H1 (cell line): ENCODE results near the gene COA3. TPM values are rescaled to one million over a fixed set of nuclear protein-coding genes. Genes with fewer than 3 reads are reported as not detected.

ENCODE experiments used
- CTCF ChIA-PET: fragments of 300-600 bp; sonication (Branson Sonifier 250); formaldehyde crosslinking; loops from one replicate; lab custom pipeline; 2021; ENCODE audit not compliant: partially characterized antibody; lab: Charles Lee
- POLR2A ChIA-PET: fragments of 300-600 bp; sonication (Branson Sonifier 250); formaldehyde crosslinking; loops from one replicate; lab custom pipeline; 2021; ENCODE audit warnings: inconsistent platforms; ENCODE audit not compliant: partially characterized antibody; lab: Charles Lee
- DNase-seq, 2 experiments: peaks; one replicate each; pipeline versions ENCODE4 v3.0.0 to v3.0.0-alpha.2; 2010 to 2022; ENCODE audit warnings: low spot score in 2 of 2, low read depth in 1 of 2, mixed read lengths in 1 of 2
- FAIRE-seq: peaks from 2 replicates; lab custom pipeline; 2011; peaks lifted over from hg19 to GRCh38; lab: Jason Lieb, UNC
- H2AFZ ChIP-seq: 2 replicates; pipeline ENCODE4 v1.8.1; 2012; ENCODE audit warnings: low read length, inconsistent platforms
- H2AK5ac ChIP-seq: 2 replicates; pipeline ENCODE4 v1.6.1; 2013; ENCODE audit warnings: low read depth, low read length
- H2BK120ac ChIP-seq: replicated peaks from 2 replicates; pipeline ENCODE3; 2013; ENCODE audit warnings: low read depth, low read length, inconsistent platforms
- H2BK12ac ChIP-seq: 2 replicates; pipeline ENCODE4 v1.6.1; 2013; ENCODE audit warnings: low read depth, low read length
- H2BK15ac ChIP-seq: 2 replicates; pipeline ENCODE4 v1.6.1; 2013; ENCODE audit warnings: low read length
- H2BK20ac ChIP-seq: 2 replicates; pipeline ENCODE4 v1.6.1; 2013; ENCODE audit warnings: low read length
- H2BK5ac ChIP-seq: 2 replicates; pipeline ENCODE4 v1.6.1; 2013; ENCODE audit warnings: low read depth, low read length
- H3K14ac ChIP-seq: 2 replicates; pipeline ENCODE4 v1.6.1; 2013; ENCODE audit warnings: inconsistent platforms; ENCODE audit not compliant: insufficient read length
- H3K18ac ChIP-seq: 2 replicates; pipeline ENCODE4 v1.6.1; 2013; ENCODE audit warnings: low read length; ENCODE audit errors: extremely low read depth
- H3K23ac ChIP-seq: 2 replicates; pipeline ENCODE4 v1.6.1; 2013; ENCODE audit warnings: inconsistent platforms; ENCODE audit not compliant: insufficient read length
- H3K23me2 ChIP-seq: 2 replicates; pipeline ENCODE4 v1.6.1; 2013; ENCODE audit warnings: low read depth, low read length
- H3K27ac ChIP-seq: 2 replicates; pipeline ENCODE4 v1.6.1; 2011; ENCODE audit warnings: low read depth, low read length, inconsistent platforms
- H3K27me3 ChIP-seq, 4 experiments: replicated peaks in 1 of 4; 1 replicate in 1 of 4; 2 replicates in 3 of 4; pipeline versions ENCODE4 v1.6.1 to v1.8.1; 2011 to 2013; ENCODE audit warnings: low read length in 3 of 4, mild to moderate bottlenecking in 3 of 4, inconsistent platforms in 2 of 4, mixed read lengths in 2 of 4, moderate library complexity in 1 of 4; ENCODE audit not compliant: control insufficient read depth in 3 of 4, insufficient read depth in 3 of 4; ENCODE audit errors: extremely low read depth in 1 of 4
- H3K36me3 ChIP-seq, 4 experiments: 2 replicates each; pipeline versions ENCODE4 v1.6.1 to v1.8.1; 2011 to 2013; ENCODE audit warnings: mild to moderate bottlenecking in 4 of 4, low read length in 3 of 4, moderate library complexity in 2 of 4, control low read depth in 1 of 4, inconsistent platforms in 1 of 4; ENCODE audit not compliant: insufficient read depth in 4 of 4, control insufficient read depth in 2 of 4
- H3K4ac ChIP-seq: replicated peaks from 2 replicates; pipeline ENCODE3; 2013; ENCODE audit warnings: low read length, low read depth, mixed read lengths, inconsistent platforms; ENCODE audit not compliant: insufficient read length
- H3K4me1 ChIP-seq, 4 experiments: replicated peaks in 1 of 4; 1 replicate in 1 of 4; 2 replicates in 3 of 4; pipeline versions ENCODE4 v1.6.1 to v1.8.1; 2011 to 2013; ENCODE audit warnings: low read length in 3 of 4, inconsistent platforms in 2 of 4, mixed read lengths in 1 of 4; ENCODE audit not compliant: insufficient read depth in 4 of 4, control insufficient read depth in 3 of 4
- H3K4me2 ChIP-seq, 2 experiments: 2 replicates each; pipeline versions ENCODE4 v1.6.1 to v1.8.1; 2011 to 2013; ENCODE audit warnings: low read depth in 2 of 2, low read length in 2 of 2, control low read depth in 1 of 2, inconsistent platforms in 1 of 2, mild to moderate bottlenecking in 1 of 2; ENCODE audit not compliant: insufficient read depth in 1 of 2
- H3K4me3 ChIP-seq, 4 experiments: fragments of 200-600, 300-600 bp in 1 of 4; sonication (generic), shearing (Covaris generic), sonication (Bioruptor Twin) in 1 of 4; 2 replicates each; pipeline versions ENCODE4 v1.5.1 to v1.8.1; 2011 to 2016; ENCODE audit warnings: low read length in 4 of 4, low read depth in 3 of 4, control low read depth in 2 of 4, inconsistent platforms in 2 of 4, mild to moderate bottlenecking in 2 of 4, mixed read lengths in 1 of 4, moderate library complexity in 1 of 4; ENCODE audit not compliant: insufficient read depth in 2 of 4; ENCODE audit errors: extremely low read depth in 1 of 4
- H3K56ac ChIP-seq: replicated peaks from 2 replicates; pipeline ENCODE3; 2013; ENCODE audit warnings: low read depth, mild to moderate bottlenecking, mixed read lengths, low read length, inconsistent platforms; ENCODE audit not compliant: insufficient read length
- H3K79me1 ChIP-seq: 2 replicates; pipeline ENCODE4 v1.6.1; 2013; ENCODE audit warnings: low read depth, low read length, control low read depth
- H3K79me2 ChIP-seq, 2 experiments: 2 replicates each; pipeline versions ENCODE4 v1.6.1 to v1.8.1; 2012 to 2013; ENCODE audit warnings: low read length in 2 of 2, mild to moderate bottlenecking in 2 of 2, inconsistent platforms in 1 of 2; ENCODE audit not compliant: insufficient read depth in 2 of 2, control insufficient read depth in 1 of 2
- H3K9ac ChIP-seq, 4 experiments: replicated peaks in 1 of 4; 1 replicate in 1 of 4; 2 replicates in 3 of 4; pipeline versions ENCODE4 v1.6.1 to v1.8.1; 2011 to 2013; ENCODE audit warnings: low read depth in 3 of 4, low read length in 3 of 4, control low read depth in 2 of 4, mild to moderate bottlenecking in 2 of 4, moderate library complexity in 2 of 4, inconsistent platforms in 1 of 4; ENCODE audit errors: extremely low read depth in 1 of 4
- H3K9me3 ChIP-seq, 2 experiments: 2 replicates each; pipeline versions ENCODE4 v1.6.1 to v1.8.1; 2012 to 2013; ENCODE audit warnings: mild to moderate bottlenecking in 2 of 2, moderate library complexity in 2 of 2, control low read depth in 1 of 2, inconsistent platforms in 1 of 2, low read depth in 1 of 2, low read length in 1 of 2, mixed read lengths in 1 of 2; ENCODE audit not compliant: insufficient read depth in 2 of 2
- H4K20me1 ChIP-seq, 2 experiments: replicated peaks in 1 of 2; 2 replicates each; pipeline versions ENCODE3 to v1.8.1; 2011 to 2013; ENCODE audit warnings: inconsistent platforms in 2 of 2, low read length in 2 of 2, mild to moderate bottlenecking in 1 of 2; ENCODE audit not compliant: insufficient read depth in 2 of 2, control insufficient read depth in 1 of 2
- H4K5ac ChIP-seq: 2 replicates; pipeline ENCODE4 v1.6.1; 2013; ENCODE audit warnings: low read length, low read depth, mixed read lengths, inconsistent platforms; ENCODE audit not compliant: insufficient read length
- H4K8ac ChIP-seq: 2 replicates; pipeline ENCODE4 v1.8.0; 2013; ENCODE audit warnings: mild to moderate bottlenecking, moderate library complexity, low read length, inconsistent platforms; ENCODE audit not compliant: insufficient read depth; ENCODE audit errors: extremely low read depth
- H4K91ac ChIP-seq: replicated peaks from 2 replicates; pipeline ENCODE3; 2013; ENCODE audit warnings: low read length, mixed read lengths, inconsistent platforms; ENCODE audit not compliant: insufficient read length
- KDM5A ChIP-seq: fragments of 200-600 bp; IDR thresholded peaks from 2 replicates; pipeline ENCODE4 v1.7.1; 2012; ENCODE audit warnings: mild to moderate bottlenecking, low read length, inconsistent platforms, mixed read lengths
- PHF8 ChIP-seq: fragments of 200-600 bp; sonication (generic); conservative IDR thresholded peaks from 2 replicates; pipeline ENCODE4 v1.7.1; 2012; ENCODE audit warnings: low read depth, mild to moderate bottlenecking, inconsistent platforms, low read length, moderate library complexity
- RBBP5 ChIP-seq: IDR thresholded peaks from 2 replicates; pipeline ENCODE4 v1.7.1; 2012; ENCODE audit warnings: low read depth, mild to moderate bottlenecking, inconsistent platforms, low read length, moderate library complexity, borderline replicate concordance
- RNF2 ChIP-seq: fragments of 200-900, 300-1000 bp; sonication (generic); IDR thresholded peaks from 2 replicates; pipeline ENCODE4 v1.7.1; 2016; ENCODE audit warnings: borderline replicate concordance, low read depth, mild to moderate bottlenecking, antibody characterized with exemption, low read length; ENCODE audit not compliant: poor library complexity, severe bottlenecking; ENCODE audit errors: missing control alignments
- YY1 ChIP-seq: IDR thresholded peaks from 2 replicates; pipeline ENCODE4 v1.6.1; 2011; ENCODE audit warnings: low read depth, mild to moderate bottlenecking, low read length
- WGBS, 2 experiments: shearing (Covaris generic) in 1 of 2; methylation state at CpG; one replicate each; pipeline versions ENCODE4 v1.1.6 to v1.1.7; 2013 to 2015; ENCODE audit warnings: low lambda C conversion rate in 2 of 2, mixed read lengths in 2 of 2, inconsistent platforms in 1 of 2, low coverage in 1 of 2, missing lambda C conversion rate in 1 of 2; ENCODE audit not compliant: insufficient replicate concordance in 2 of 2, insufficient coverage in 1 of 2, insufficient read length in 1 of 2; ENCODE audit errors: extremely low coverage in 1 of 2, missing lambda C conversion rate in 1 of 2; 5-methylcytosine and 5-hydroxymethylcytosine counted together
- polyA plus RNA-seq, 7 experiments: library from polyadenylated mRNA; depleted of rRNA in 3 of 7; stranded (reverse) in 5 of 7; unstranded in 2 of 7; fragments of >200 nt in 5 of 7; fragments of 200-250 nt in 2 of 7; gene quantifications; 1 replicate in 5 of 7; 2 replicates in 1 of 7; 4 replicates in 1 of 7; pipeline versions ENCODE4 v1.2.1 to v1.2.3, GENCODE V29; 2011 to 2013; ENCODE audit warnings: missing spikeins in 2 of 7, mixed read lengths in 2 of 7
- total RNA-seq: library from RNA; stranded (reverse); fragmentation: NEBNext Ultra II Directional; extraction: Animal tissue kit (Norgen Biotek cat#: 25700); gene quantifications from 2 replicates; pipeline ENCODE4 v1.2.1, GENCODE V29; 2021

The COA3 gene
- total and polyA plus RNA-seq, 2 of the 8 experiments (the other 6 are each of a cell fraction or from before 2014, with no cell fraction given), result 68.4 to 143 TPM

- no peak overlapping the region for H2AK5ac ChIP-seq
- H3K79me2 ChIP-seq, result no peaks in the 10 kb centered on the region
- no peaks in the 10 kb centered on the region for H3K9me3 ChIP-seq
- peak overlapping the region in 1 of 4 experiments; percentile 5; a peak in 1 of 7 replicates for H3K9ac ChIP-seq
- CTCF ChIA-PET, result interaction anchor here (1.0 to 2.1 kb wide), 2 partner anchors 15 to 45 kb away, joined by 3 to 8 read pairs; no protein-coding TSS in a partner anchor
- no peak overlapping the region for H3K4ac ChIP-seq
- H3K27me3 ChIP-seq, result peaks cover 6 to 23% (median 19%) of the 10 kb centered on the region in 4 experiments
- WGBS, 2 experiments, result 89% methylated on average over 5 of the region's 5 CpGs; no CpG with 5 or more reads in 1 of the 2 experiments
- no peak for DNase-seq
- H3K27ac ChIP-seq, result no peak overlapping the region
- H4K91ac ChIP-seq, result no peak overlapping the region
- H4K8ac ChIP-seq, result no peak overlapping the region; the same call in 1 of the 2 replicates
- no peak overlapping the region for H3K4me2 ChIP-seq
- TF ChIP-seq RBBP5 (no peak), PHF8 (no peak), KDM5A (no peak), YY1 (no peak), RNF2 (no peak)
- TF ChIP-seq, all 59 proteins: peak for 0
- no peak for FAIRE-seq
- Histone ChIP-seq H2AFZ (no peak overlapping the region), H4K5ac (no peak overlapping the region), H3K56ac (no peak overlapping the region), H3K23ac (no peak overlapping the region), H2BK120ac (no peak overlapping the region), H3K4me3 (no peak overlapping the region), H4K20me1 (no peaks in the 10 kb centered on the region), H3K14ac (no peak overlapping the region), H3K23me2 (peaks cover 15% of the 10 kb centered on the region), H2BK5ac (no peak overlapping the region; the same call in 1 of the 2 replicates), H3K4me1 (peaks cover 0 to 14% (median 8%) of the 10 kb centered on the region in 4 experiments; a peak in 6 of 7 replicates), H3K18ac (no peak overlapping the region), H2BK20ac (no peak overlapping the region), H3K36me3 (peaks cover 7 to 23% (median 14%) of the 10 kb centered on the region in 4 experiments; a peak in 6 of 8 replicates), H2BK12ac (no peak overlapping the region), H2BK15ac (no peak overlapping the region), H3K79me1 (0 out of 2 replicates have a peak, but pooled peaks cover 3% of the 10 kb centered on the region)
- POLR2A ChIA-PET, result interaction anchor here (1.7 kb wide), 1 partner anchor 45 kb away, joined by 4 read pairs; the partner anchor contains the start of gene BECN1
These were observed 19.9 kb downstream of the COA3 start for GRCh38 chr17:42778570-42778969.
